Fibroblast of skin of left biceps (primary cell): ENCODE data around the gene GAS2L2.

ENCODE experiments used
- DNase-seq, 2 experiments: peaks; one replicate each; pipeline ENCODE4 v3.0.0-alpha.2; 2013; ENCODE audit warnings: low read depth in 2 of 2

Gene GAS2L2

DNA sequence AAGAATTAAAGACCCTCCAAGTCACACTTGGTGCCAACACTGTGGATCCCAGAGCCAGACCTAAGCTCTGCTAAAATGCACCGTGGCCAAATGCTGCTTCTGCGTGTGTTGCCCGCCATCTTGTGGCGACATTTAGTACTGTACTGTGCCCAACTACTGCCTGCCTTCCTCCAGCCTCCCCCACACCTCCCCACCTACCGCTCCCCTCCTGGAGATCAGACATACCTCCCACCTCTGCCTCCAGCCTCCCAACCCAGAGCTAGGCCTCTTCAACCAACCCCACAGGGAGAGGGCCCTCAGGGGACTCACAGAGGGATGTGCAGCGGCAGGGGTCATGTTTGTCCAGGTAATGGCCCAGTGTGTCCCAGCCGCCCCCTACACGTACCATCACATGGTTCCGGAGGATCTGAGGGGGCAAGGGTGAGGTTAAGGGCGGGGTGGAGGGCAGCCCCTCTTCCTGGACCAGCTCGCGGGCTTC is 5.5 kb downstream of the GAS2L2 start:
- DNase-seq: no peak

DNA sequence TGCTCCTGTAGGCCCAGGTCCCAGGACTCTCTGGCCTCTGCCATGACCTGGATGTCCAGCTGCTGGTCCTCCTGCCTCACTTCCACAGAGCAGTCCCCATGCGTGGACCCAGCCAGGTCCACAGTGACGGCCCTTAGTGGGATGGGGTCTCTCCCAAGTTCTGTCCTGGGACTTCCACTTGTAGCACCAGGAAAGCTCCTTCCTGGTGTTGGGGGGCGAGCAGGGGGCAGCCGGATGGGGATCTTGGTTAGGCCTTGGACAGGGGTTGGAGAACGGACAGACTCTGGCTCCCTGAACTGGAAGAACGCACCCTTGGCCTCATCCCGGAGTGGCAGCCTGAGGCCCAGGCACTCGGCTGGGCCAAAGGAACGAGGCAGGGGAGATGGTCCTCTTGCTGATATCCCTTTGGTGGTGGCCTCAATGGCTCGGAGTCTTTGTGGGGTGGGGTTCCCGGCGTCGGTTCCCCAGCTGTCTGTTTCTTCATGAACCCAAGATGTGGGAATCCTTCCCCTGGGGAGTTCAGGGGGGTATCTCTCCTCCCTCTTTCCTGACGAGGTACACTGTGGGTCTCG is 7.2 kb downstream of the GAS2L2 start:
- DNase-seq: no peak

DNA sequence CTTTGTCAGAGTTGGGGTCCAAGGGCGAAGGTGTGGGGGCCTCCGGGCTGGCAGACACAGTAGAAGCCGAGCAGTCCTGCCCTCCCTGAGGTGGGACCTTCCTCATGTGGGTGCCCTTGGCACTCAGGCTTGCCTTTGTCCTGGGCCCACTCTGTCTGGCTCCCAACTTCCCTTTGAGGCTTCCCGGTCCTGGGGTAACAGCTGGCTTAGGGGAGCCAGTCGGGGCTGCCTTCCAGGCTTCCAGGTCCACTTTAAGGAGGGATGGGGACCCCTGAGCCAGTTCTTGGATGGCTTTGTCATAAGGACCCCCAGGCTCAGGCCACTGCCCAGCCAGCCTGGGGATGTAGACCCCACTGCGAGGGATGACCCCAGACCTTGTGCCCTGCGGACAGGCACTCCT is 7.8 kb downstream of the GAS2L2 start:
- DNase-seq: no peak

DNA sequence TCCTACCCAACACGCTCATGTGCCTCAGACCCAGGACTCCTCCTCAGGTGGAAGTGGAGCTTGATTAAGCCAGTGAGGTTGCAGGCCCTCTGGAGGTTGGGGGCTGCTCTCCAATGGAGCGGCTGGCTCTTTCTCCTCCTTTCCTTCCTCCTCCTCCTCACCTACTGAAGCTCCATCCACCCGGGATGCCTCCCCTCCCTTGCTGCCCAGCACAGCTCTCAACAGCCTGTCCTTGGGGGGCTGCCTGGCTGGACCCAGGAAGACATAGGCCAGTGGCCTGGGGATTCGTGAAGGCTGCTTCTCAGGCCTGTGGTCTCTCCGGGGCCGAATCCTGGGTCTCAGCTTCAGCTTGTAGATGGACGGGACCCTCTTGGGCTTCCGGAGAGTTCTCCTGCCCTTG is 8.2 kb downstream of the GAS2L2 start:
- DNase-seq: no peak

DNA sequence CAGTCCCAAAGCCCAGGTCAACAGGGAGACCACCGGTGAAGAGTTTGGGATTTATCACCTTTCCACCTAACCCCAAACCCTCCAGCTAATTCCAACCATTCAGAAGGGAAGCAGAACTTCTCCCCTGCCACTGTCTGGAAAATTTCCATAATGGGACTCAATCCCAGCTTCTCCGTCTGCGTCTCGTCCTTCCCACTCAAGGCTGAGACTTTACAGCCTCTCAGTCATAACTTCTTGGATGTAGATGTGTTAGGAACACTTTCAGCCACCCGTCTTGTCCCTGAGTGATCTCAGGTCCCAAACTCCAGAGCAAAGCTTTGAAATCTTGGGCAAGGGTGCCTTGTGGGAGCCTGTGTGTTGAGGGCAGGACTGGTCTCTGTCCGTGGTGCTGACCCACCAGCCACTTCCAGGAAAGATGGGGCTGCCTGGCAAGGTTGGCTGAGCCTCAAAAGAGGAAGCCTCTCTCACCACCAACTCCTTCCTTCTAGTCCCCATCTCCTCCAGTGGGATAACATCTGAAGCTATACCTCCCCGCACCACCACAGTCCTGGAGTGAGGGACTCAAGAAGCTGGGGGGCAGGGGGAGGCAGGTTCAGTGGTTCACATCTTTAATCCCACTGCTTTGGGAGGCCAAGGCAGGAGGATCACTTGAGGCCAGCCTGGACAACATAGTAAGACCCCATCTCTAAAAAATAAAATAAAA is 9.3 kb downstream of the GAS2L2 start:
- no peak for DNase-seq

DNA sequence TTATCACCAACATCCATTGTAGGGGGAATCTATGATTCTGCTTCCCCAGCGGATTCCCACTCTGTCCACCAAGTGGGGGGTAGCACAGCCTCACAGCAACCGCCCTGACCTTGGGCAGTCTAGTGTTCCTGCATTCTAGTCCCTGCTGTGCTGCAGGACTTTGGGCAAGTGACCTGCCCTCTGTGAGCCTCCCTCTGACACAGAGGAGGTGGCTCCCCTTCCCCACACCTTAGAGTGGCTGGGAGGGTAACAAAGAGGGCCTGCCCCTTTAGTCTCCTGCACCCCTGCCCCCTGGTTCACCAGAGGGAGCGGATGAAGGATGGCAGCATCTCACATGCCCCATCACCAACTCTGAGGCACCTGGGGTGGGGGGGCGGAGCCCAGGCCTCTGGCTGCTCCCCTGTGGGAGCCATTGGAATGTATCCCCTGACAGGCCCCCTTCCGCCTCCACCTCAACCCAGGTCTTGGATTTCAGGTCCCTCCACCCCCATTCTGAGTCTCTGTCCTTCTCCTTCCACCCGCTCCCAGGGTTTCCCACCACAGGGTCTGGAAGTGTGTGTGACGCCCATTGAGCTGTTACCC is 10.1 kb downstream of the GAS2L2 start:
- DNase-seq: no peak

DNA sequence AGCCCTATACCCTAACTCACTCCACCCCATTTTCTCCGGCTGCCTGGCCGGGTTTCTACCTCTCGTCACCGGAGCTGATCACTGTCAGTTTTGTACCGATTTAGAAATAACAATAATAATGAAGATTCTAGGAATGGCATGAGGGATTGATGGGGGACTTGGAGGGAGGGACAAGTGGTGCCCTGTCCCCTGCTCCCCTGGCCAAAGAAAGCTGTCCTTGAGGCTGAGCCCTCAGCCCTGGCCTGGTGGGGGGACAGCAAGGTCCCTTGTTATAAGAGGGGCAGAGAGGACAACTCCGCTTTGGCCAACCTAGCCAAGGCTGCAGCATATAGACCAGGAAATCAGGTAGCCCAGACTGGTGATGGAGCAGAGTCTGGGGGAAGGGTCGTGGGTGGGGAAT is 10.5 kb downstream of the GAS2L2 start:
- no peak for DNase-seq

DNA sequence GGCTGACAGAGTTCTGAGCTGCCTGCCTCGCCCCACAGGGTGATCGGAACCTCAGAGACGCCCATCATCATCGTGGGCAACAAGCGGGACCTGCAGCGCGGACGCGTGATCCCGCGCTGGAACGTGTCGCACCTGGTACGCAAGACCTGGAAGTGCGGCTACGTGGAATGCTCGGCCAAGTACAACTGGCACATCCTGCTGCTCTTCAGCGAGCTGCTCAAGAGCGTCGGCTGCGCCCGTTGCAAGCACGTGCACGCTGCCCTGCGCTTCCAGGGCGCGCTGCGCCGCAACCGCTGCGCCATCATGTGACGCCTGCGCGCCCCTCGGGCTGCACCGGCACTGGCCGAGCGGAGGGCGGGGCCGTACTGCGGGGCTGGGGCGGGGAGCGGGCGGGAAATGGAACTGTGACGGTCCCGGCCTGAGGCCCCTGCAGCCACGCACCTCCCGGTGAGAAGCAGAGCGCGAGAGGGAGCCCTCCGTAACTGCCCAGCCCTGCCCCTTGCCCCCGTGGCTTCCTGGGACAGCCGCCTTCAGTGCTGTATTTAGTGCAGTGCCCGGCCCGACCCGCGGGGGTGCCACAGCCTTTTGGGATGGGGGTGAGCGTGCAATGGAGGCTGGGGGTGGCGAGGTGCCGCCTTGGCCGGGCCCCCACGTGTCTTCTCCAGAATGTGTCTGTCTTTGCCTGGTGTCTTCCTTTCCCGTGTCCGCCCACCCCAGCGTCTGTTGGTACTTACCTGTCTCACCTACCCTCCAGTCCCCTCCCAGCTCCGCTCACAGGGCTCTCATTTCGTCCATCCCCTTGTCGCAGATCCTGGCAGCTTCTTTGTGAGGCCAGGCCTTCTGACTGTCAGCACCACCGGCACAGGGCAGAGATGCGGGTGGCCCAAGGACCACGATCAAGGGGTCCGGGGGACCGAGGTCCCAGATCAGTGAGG is 11.8 kb downstream of the GAS2L2 start:
- DNase-seq: no peak

DNA sequence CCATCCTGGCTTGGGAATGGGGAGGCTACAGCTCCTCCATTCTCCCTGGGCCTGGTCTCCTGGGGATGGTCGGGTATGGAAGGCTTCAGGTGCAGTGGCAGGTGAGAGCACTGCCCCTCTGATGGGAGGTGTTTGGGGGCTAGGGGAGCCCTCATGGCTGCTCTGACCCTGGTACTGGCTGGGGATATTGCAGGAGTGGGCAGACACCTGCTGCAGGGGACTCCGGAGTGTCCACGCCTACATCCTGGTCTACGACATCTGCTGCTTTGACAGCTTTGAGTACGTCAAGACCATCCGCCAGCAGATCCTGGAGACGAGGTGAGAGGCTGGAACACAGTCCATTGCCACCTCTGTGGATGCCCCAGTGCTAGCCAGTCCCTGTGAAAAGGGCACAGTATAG is 12.8 kb downstream of the GAS2L2 start:
- no peak for DNase-seq

DNA sequence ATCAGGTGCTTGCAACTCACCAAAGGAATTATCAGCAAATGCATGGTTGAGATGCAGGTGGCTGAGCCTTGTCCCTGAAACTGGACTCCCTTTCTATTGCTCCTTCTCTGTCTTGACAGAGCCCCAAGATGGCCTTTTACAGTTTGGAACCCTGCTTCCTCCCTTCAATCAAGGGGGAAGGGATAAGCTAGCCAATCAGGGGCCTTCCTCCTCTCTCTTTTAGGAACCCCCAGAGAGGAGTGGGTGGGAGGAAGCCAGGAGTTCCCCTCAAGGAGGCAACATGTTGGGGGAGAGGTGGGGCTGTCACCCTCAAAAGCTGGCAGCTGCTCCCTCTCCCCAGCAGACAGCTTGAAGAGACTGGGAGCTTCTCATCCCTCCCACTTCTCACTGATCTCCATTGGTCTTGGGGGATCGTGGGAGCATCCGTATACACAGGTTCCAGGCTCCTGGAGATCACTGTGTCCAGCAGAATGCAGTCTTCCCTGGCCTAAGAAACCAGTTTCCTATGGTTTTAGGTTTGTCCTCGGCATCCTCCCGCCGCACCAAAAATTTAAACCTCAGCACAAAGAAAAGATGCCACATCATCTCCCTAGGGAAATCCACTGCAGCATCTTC is 14.4 kb downstream of the GAS2L2 start:
- no peak for DNase-seq

DNA sequence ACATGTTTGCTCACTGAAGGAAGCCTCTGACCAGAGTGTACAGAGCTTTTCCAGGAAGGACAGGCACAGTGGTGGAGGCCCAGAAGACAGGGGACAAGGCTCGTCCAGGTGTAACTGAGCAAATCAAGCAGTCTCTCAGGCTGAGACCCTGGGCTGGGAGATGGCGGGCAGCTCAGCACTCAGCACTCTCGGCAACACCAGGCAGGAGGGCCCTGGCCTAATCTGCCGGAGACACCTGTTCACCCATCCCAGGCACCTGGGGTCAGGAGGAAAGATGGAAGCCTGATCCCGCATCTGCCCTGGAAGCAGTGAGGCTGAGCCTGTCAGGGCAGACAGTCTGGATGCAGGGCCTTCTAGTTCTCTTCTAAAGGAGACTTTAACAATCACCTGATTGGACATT is 16.8 kb downstream of the GAS2L2 start:
- no peak for DNase-seq

DNA sequence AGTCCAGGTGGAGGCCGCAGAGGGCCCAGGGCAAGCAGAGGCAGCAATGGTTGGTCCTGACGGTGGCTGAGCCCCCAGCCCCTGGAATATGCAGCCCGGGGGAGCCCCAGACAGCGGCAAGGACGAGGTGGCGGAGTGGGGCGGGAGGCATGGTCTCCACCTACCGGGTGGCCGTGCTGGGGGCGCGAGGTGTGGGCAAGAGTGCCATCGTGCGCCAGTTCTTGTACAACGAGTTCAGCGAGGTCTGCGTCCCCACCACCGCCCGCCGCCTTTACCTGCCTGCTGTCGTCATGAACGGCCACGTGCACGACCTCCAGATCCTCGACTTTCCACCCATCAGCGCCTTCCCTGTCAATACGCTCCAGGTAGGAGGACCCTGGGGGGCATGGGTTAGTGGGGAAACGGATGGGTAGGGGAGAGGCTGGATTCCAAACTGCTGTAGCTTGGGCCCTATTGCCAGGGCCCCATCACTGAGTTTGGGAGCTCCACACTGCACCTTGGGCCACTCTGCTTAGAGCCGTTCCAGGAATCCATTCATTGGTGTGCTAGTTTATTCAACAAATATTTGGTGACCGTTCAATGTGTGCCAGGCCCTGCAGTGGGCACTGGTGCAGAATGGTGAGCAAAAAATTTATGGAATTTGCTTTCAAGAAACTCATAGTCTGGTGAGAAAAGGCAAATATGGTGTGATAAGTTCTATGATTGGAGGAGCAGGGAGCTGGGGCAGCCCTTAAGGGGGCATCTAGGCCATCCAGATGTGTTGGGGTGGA is 17.8 kb downstream of the GAS2L2 start:
- no peak for DNase-seq

DNA sequence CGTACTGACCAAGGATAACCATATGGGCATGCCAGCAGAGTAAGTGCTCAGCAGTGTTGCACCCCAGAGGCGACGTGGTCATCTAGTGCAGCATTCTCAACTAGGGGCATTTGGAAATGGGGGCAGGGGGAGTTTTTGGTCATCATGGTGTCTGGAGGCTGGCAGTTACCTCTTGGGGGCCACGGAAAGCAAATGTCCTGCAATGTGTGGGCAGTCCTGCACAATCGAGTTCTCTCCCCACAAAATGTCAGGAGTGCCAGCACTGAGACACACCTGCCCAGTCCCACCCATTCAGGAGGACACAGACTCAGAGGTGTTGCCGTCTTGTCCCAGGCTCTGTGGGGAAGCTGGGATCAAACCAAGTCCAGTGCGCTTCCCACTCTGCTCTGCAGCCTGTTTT is 18.6 kb downstream of the GAS2L2 start:
- no peak for DNase-seq

DNA sequence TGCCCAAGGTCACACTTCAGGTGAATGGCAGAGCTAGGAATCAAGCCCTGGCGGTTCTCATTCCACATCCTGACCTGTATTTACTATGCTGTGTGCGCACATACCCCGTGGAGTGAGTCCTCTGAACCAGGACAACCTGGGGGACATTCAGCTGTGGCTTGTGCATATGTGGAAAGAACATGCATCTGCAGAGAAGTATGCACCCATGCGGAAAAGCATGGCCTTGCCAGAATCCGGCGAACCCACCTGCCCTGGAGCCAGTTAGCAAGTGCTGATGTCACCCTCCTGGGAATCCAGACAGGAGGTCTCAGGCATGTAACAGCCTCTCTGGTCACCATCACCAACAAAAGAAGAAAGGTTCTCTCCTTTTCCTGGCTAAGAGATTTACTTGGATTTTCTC is 19.7 kb downstream of the GAS2L2 start:
- DNase-seq: no peak

DNA sequence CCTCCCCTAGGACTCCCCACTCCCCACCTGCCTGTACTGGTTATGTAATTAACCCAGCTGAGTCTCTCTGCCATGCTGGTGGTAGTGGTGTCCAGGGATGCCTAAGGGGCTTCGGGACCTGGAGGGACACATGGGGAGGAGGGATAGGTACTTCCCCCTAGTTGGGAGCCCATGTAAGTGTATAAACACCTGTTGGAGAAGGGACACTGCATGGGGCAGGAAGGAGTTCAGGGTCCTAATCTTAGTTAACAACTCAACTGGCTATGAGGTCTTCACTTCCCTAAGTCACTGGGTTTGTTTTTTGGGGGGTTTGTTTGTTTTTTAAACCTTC is 20.3 kb downstream of the GAS2L2 start:
- DNase-seq: no peak

DNA sequence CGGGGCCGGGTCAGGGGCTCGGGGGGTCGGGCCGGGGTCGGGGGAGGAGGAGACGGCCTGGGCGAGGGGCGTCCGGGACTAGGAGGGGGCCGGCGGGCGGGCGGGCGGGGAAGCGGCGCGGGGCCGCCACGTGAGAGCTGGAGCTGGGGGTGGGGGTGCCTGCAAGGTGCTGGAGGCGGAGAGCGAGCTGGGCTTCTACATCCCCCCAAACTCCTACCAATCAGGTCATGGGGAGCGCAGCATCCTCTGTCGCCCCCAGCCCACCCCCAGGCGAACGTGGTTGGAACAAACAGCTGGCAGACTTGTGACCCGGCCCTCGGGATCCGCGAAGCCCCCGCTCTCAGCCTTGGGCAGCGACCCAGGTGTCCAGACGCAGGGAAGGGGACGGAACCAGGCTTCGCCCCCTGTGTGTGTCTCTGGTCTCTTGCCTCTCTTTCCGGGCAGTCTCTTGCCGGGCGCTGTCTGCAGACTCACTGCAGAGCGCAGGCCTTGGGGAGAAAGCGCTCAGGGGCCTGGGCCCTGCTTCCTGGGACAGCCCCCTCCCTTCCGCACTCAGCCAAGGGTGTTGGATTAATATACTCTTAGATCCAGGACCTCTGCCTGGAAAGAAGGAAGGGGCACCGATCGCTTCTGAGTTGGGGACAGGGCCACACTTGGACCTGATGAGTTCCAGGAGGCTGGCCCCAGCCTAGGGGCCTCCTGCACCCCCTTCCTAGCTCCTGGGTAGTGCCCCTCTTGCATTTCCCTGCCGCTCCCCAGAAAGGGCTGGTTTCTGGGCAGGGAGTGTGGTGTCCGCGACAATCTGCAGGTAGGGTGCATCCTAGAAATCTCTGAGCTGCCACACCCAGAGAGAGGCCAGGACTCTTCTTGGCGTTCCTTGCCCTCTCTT is 20.9 kb downstream of the GAS2L2 start:
- no peak for DNase-seq

DNA sequence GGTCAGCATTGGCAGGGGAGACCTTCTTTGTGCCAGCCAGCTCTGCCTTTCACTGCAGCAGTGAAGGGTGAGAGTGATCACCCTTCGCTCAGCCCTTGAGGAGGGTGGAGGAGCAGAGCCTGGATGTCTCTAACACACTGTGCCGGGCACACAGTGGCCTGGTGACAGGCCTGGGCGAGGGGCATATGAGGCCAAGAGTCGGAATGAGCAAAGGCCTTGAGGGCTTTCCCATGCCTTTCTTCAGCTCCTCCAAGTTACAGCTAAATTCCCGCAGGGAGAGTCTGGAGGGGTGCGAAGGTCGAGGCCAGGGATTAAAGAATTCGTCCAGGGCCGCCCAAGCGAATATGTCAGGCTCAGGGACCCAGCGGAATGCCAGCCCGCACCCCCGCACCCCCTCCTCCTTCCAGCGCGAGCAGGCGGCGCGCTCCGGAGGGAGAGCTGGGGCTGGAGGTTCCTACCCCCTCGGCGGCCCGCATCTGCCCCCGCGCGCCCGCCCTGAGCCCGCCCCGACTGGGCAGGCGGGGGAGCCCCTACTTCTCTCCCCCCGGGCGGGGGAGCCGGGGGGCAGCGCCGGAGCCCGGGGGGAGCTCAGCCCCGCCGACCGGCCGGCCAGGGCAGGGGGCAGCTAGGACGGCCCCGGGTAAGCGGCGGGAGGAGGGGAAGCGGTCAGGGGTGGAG is 21.7 kb downstream of the GAS2L2 start, which contains the start of gene RASL10B:
RASL10B (plus strand) TSS at position 401 of the 678 bp plus-strand sequence. CDS start 3,546 bp downstream, outside the sequence.
- DNase-seq: no peak

DNA sequence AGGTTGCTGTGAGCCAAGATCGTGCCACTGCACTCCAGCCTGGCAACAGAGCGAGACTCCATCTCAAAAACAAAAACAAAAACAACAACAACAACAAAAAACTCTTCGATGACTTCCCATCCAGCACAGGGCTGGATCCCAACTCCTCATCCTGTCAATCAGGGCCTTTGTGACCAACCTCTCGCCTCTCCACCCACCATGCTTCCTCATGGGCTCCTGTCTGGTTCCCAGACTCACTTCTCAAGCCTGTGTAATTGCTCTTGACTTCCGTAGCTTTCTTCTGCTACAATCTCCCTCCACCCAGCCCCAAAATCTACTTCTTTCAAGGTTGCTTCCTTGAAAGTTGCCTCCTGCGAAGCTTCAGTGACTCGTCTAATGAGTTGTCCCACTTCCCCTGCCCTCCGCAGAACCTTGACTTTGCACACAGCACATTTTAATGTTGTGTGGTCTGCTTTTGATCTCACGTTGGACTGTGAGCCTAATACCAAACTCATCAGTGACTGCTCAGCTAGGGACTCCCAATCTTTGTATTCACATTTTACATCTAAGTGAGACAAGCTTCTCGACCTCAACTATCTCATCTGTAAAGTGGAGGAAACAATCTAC is 22.5 kb downstream of the GAS2L2 start:
- DNase-seq: no peak

DNA sequence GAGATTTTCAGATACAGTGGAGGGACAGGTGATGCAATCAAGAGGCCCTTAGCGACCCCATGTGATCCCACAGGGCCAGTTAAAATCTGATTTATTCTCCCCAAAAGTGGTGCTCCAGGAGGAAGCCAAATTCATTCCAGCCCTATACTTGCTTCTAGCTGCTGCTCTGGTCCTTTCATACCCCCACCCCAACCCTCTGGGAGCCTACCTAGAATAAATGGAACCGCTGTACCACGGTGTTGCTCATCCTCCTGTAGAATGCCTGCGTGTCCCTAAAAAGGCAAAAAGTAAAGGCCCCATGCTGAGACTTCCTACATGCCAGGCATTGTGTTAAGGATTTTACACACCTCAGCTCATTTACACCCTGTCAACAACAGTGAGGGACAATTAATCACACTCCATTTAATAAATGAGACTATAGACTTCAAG is 23.6 kb downstream of the GAS2L2 start:
- DNase-seq: no peak
